Osteoblast (primary cell): ENCODE data around the gene TM4SF4. TPM values are rescaled to one million over a fixed set of nuclear protein-coding genes. Genes with fewer than 3 reads are reported as not detected.
A peak's percentile ranks its signal among the peaks of the same experiment; 100 is the strongest.

Experiments used
- DNase-seq: peaks from one replicate; pipeline ENCODE4 v3.0.0; 2011; ENCODE audit warnings: low spot score, mixed read lengths; ENCODE audit not compliant: insufficient read length; ENCODE audit errors: missing footprints
- H2AFZ ChIP-seq: 2 replicates; pipeline ENCODE4 v1.6.0; 2011; ENCODE audit warnings: mild to moderate bottlenecking, low read length
- H3K27ac ChIP-seq: 2 replicates; pipeline ENCODE4 v1.5.1; 2011; ENCODE audit warnings: mild to moderate bottlenecking, low read depth, low read length, moderate library complexity
- H3K27me3 ChIP-seq: 2 replicates; pipeline ENCODE4 v1.6.0; 2012; ENCODE audit warnings: mild to moderate bottlenecking, control low read depth, inconsistent platforms, low read length, moderate library complexity; ENCODE audit not compliant: insufficient read depth
- H3K36me3 ChIP-seq: 2 replicates; pipeline ENCODE4 v1.5.1; 2011; ENCODE audit warnings: mild to moderate bottlenecking, low read length, control low read depth, moderate library complexity; ENCODE audit not compliant: insufficient read depth
- H3K4me1 ChIP-seq: 2 replicates; pipeline ENCODE4 v1.5.1; 2011; ENCODE audit warnings: mild to moderate bottlenecking, low read length, control low read depth, moderate library complexity; ENCODE audit not compliant: insufficient read depth
- H3K4me2 ChIP-seq: 2 replicates; pipeline ENCODE4 v1.6.0; 2011; ENCODE audit warnings: mild to moderate bottlenecking, low read length; ENCODE audit not compliant: insufficient read depth
- H3K4me3 ChIP-seq: fragments of 200-600 bp; sonication (generic); 3 replicates; pipeline ENCODE4 v1.5.1; 2012; ENCODE audit warnings: mild to moderate bottlenecking, low read length, inconsistent platforms; ENCODE audit not compliant: insufficient read depth
- H3K79me2 ChIP-seq: 2 replicates; pipeline ENCODE4 v1.6.0; 2012; ENCODE audit warnings: mild to moderate bottlenecking, low read length, control low read depth, inconsistent platforms; ENCODE audit not compliant: insufficient read depth
- H3K9me3 ChIP-seq: 2 replicates; pipeline ENCODE4 v1.5.1; 2011; ENCODE audit warnings: low read depth, low read length, control low read depth
- H4K20me1 ChIP-seq: 2 replicates; pipeline ENCODE4 v1.6.0; 2012; ENCODE audit warnings: mild to moderate bottlenecking, low read length, control low read depth; ENCODE audit not compliant: insufficient read depth
- CTCF ChIP-seq: IDR thresholded peaks from 2 replicates; pipeline ENCODE4 v1.5.1; 2011; ENCODE audit warnings: mild to moderate bottlenecking, low read depth, low read length, moderate library complexity; ENCODE audit errors: extremely low read depth
- total RNA-seq: library from RNA; depleted of rRNA; stranded (reverse); fragments of >200 nt; gene quantifications from 2 replicates; pipeline ENCODE4 v1.2.3, GENCODE V29; 2012

TM4SF4 gene
- total RNA-seq, 1 donor, result not detected

GRCh38 chr3:149502438-149502837 lies 27.9 kb downstream of the TM4SF4 start:
- peak overlapping the region; percentile 95 for H3K27ac ChIP-seq

GRCh38 chr3:149506540-149506939 lies 32.0 kb downstream of the TM4SF4 start:
- Histone ChIP-seq H3K27ac (peak overlapping the region; percentile 84), H2AFZ (no peak overlapping the region), H3K4me3 (peak overlapping the region; percentile 63), H4K20me1 (no peaks in the 10 kb centered on the region), H3K4me2 (peak overlapping the region; percentile 90), H3K27me3 (no peaks in the 10 kb centered on the region), H3K79me2 (peaks cover 11% of the 10 kb centered on the region), H3K4me1 (peaks cover 50% of the 10 kb centered on the region), H3K36me3 (no peaks in the 10 kb centered on the region), H3K9me3 (no peaks in the 10 kb centered on the region)
- peak; percentile 76 for DNase-seq
- TF ChIP-seq CTCF, result no peak

More at GRCh38 chr3:149502438-149502837, 27.9 kb downstream of the TM4SF4 start:
- Histone ChIP-seq H3K9me3 (no peaks in the 10 kb centered on the region), H3K4me1 (peaks cover 39% of the 10 kb centered on the region), H3K27me3 (no peaks in the 10 kb centered on the region), H3K4me3 (no peak overlapping the region), H3K79me2 (peaks cover 11% of the 10 kb centered on the region), H3K36me3 (no peaks in the 10 kb centered on the region), H3K4me2 (no peak overlapping the region), H4K20me1 (no peaks in the 10 kb centered on the region), H2AFZ (no peak overlapping the region)
- no peak for DNase-seq
- TF ChIP-seq CTCF, result no peak

GRCh38 chr3:149506965-149507364 lies 32.5 kb downstream of the TM4SF4 start:
- H4K20me1 ChIP-seq, result no peaks in the 10 kb centered on the region
- no peak for DNase-seq
- peak overlapping the region; percentile 84 for H3K27ac ChIP-seq
- peak overlapping the region; percentile 40 for H2AFZ ChIP-seq
- no peaks in the 10 kb centered on the region for H3K27me3 ChIP-seq
- H3K36me3 ChIP-seq, result no peaks in the 10 kb centered on the region
- peak overlapping the region; percentile 63 for H3K4me3 ChIP-seq
- H3K4me1 ChIP-seq, result peaks cover 46% of the 10 kb centered on the region
- TF ChIP-seq CTCF, result no peak
- H3K79me2 ChIP-seq, result peaks cover 11% of the 10 kb centered on the region
- H3K4me2 ChIP-seq, result peak overlapping the region; percentile 90
- H3K9me3 ChIP-seq, result no peaks in the 10 kb centered on the region

- Histone ChIP-seq H3K27me3 (no peaks in the 10 kb centered on the region), H3K36me3 (no peaks in the 10 kb centered on the region), H3K79me2 (peaks cover 11% of the 10 kb centered on the region), H4K20me1 (no peaks in the 10 kb centered on the region), H3K27ac (peak overlapping the region; percentile 84), H3K9me3 (no peaks in the 10 kb centered on the region), H3K4me2 (peak overlapping the region; percentile 90), H2AFZ (peak overlapping the region; percentile 40), H3K4me1 (peaks cover 44% of the 10 kb centered on the region), H3K4me3 (peak overlapping the region; percentile 63)
- peak; percentile 65 for DNase-seq
- no peak for TF ChIP-seq CTCF
Measured at GRCh38 chr3:149507491-149508324, 33.2 kb downstream of the TM4SF4 start.
